ENCODE results near the gene SH2D1B.

DNA sequence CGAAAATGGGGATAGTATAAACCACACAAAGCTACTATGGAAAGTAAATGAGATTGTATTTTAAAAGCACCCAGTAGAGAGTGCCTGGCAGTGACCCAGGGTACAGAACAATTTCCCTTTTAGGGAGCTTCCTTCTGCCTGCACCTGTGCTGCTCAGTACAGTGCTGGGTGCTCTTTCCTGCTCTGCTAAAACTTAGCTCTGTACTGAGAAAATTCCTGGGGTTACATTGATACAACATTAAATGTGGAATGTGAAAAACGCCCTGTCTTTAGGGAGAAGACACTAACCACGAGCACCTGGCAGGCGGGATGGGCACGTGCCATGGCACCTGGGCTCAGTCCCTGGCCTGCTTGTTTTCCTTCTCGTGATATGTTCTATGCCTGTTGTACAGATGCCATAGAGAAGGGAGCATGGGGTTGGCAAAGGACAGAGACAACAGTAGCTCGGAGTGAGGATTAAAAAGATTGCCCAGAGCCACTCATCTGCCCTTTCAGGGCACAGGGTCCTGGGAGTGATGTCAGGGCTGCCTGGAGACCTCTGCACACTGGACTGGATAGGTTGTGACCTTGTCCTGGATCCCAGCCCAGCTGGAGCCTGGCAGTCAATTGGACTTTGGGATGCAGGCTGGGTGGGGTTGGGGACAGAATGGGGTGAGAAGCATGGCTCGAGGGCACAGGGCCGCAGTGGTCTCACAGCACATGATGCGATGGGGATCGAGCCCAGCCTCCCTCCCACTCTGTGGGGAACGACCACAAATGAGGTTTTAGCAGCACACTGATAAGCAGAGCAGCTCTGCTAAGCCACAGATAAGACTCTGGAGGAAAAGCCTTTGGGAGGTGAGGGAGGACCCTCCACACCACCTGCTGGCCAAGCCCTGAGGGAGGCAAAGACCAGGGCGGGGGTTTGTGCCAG lies 39.5 kb downstream of the SH2D1B start:
- TF ChIP-seq, protein P1, sequence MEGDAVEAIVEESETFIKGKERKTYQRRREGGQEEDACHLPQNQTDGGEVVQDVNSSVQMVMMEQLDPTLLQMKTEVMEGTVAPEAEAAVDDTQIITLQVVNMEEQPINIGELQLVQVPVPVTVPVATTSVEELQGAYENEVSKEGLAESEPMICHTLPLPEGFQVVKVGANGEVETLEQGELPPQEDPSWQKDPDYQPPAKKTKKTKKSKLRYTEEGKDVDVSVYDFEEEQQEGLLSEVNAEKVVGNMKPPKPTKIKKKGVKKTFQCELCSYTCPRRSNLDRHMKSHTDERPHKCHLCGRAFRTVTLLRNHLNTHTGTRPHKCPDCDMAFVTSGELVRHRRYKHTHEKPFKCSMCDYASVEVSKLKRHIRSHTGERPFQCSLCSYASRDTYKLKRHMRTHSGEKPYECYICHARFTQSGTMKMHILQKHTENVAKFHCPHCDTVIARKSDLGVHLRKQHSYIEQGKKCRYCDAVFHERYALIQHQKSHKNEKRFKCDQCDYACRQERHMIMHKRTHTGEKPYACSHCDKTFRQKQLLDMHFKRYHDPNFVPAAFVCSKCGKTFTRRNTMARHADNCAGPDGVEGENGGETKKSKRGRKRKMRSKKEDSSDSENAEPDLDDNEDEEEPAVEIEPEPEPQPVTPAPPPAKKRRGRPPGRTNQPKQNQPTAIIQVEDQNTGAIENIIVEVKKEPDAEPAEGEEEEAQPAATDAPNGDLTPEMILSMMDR (IDR thresholded peaks at IDR 0.05) = no peak
- no peak for TF ChIP-seq POLR2A (IDR thresholded peaks at IDR 0.05)

Data from upper lobe of left lung (tissue), 4 donors.